Fibroblast of pulmonary artery (primary cell): Measurements from ENCODE around the gene C20orf144.

Experiments
- DNase-seq: peaks from one replicate; pipeline ENCODE4 v3.0.0-alpha.2; 2010; ENCODE audit warnings: low read depth
- H3K4me3 ChIP-seq: replicated peaks from 2 replicates; pipeline ENCODE4 v1.5.1; 2011; ENCODE audit warnings: low read depth, mild to moderate bottlenecking, control low read depth, low read length, moderate library complexity
- TF ChIP-seq, protein P1 (sequence below): IDR thresholded peaks from 2 replicates; pipeline ENCODE4 v1.5.1; 2011; ENCODE audit warnings: mild to moderate bottlenecking, control low read depth, low read length, inconsistent platforms; ENCODE audit errors: missing control alignments

The C20orf144 gene

GRCh38 chr20:33701629-33702450 lies 39.7 kb downstream of the C20orf144 start:
- H3K4me3 ChIP-seq: no peak overlapping the region
- DNase-seq: no peak
- TF ChIP-seq, protein P1, sequence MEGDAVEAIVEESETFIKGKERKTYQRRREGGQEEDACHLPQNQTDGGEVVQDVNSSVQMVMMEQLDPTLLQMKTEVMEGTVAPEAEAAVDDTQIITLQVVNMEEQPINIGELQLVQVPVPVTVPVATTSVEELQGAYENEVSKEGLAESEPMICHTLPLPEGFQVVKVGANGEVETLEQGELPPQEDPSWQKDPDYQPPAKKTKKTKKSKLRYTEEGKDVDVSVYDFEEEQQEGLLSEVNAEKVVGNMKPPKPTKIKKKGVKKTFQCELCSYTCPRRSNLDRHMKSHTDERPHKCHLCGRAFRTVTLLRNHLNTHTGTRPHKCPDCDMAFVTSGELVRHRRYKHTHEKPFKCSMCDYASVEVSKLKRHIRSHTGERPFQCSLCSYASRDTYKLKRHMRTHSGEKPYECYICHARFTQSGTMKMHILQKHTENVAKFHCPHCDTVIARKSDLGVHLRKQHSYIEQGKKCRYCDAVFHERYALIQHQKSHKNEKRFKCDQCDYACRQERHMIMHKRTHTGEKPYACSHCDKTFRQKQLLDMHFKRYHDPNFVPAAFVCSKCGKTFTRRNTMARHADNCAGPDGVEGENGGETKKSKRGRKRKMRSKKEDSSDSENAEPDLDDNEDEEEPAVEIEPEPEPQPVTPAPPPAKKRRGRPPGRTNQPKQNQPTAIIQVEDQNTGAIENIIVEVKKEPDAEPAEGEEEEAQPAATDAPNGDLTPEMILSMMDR: no peak

DNA sequence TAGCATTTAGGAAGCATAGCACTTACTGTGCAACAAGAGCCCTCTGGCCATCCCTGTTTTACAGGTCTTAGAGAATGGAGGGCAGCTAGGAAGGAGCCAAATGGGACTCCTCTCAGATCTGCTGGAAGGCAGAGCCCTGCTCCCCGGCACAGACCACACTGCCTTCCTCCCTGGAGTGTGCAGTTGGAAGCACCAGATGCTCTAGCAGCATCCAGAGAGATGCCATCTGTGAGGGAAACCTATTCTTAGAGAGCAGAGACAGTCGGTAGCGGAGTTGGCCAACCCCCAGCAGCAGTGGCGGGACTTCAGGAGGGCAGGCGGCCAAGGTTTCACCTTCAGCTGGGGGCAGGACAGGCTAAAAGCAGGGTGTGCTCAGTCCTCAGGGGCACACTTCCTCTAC lies 40.7 kb downstream of the C20orf144 start:
- no peak for DNase-seq
- H3K4me3 ChIP-seq: no peak overlapping the region
- TF ChIP-seq, protein P1: no peak

DNA sequence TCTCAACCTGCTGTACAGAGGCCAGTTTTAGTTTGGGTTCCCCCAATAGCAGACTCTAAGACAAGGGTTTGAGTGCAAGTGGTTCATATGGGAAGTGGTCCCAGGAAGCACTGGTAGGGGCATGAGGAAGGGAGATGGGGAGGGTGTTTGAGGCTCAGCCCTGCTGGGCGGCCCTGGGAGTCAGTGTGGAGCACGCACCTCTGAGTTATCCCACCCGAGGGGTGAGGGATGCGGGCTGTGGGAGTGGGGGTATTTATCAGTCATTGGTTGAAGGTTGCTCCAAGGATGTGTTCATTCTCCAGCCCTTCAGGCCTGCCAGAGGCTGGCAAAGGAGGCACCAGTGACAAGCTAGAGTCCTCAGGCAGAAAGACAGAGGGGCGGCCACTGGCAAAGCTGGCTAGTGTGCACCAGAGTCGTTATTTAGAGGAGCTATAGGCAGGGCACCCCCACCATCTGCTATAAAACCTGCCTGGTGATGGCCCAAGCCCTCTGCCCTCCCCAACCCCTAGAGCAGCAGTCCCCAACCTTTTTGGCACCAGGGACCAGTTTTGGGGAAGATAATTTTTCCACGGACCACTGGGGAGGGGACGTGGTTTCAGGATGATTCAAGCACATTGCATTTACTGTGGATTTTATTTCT lies 41.5 kb downstream of the C20orf144 start:
- TF ChIP-seq, protein P1: no peak
- no peak overlapping the region for H3K4me3 ChIP-seq
- no peak for DNase-seq

DNA sequence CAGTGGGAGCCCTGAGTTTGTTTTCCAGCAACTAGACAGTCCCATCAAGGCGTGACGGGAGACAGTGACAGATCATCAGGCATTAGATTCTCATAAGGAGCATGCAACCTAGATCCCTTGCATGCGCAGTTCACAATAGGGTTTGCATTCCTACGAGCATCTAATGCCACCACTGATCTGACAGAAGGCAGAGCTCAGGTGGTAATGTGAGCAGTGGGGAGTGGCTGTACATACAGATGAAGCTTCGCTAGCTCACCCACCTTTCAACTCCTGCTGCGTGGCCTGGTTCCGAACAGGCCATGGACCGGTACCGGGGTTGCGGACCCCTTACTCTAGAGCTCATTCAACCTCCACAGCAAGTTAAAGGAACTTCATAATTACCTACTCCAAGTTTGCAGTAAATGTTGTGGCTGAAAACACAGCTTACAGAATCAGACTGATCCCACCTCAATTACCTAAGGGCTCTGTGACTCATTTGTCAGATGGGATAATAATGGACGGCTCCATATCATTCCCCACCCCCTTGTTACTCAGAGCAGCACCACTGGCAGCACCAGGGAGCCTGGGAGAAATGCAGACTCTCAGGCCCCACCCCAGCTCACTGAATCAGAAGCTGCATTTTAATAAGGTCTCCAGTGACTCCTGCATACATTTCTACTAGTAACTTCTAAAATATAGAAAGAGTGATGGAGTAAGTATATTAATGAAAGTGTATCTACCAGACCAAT lies 42.2 kb downstream of the C20orf144 start:
- TF ChIP-seq, protein P1: no peak
- no peak overlapping the region for H3K4me3 ChIP-seq
- DNase-seq: no peak

- no peak for DNase-seq
- H3K4me3 ChIP-seq: no peak overlapping the region
- TF ChIP-seq, protein P1: no peak
Observed at GRCh38 chr20:33707668-33708067, 45.5 kb downstream of the C20orf144 start.

- no peak overlapping the region for H3K4me3 ChIP-seq
- TF ChIP-seq, protein P1: no peak
- DNase-seq: no peak
Observed at GRCh38 chr20:33709398-33709797, 47.3 kb downstream of the C20orf144 start.
